Measurements from ENCODE around the gene ACSS3.

Gene ACSS3

GRCh38 chr12:81222846-81223592 lies 145.1 kb downstream of the ACSS3 start:
- 79% methylated on average over 4 of the region's 5 CpGs for WGBS (ENCODE audit: insufficient coverage)
- POLR2A ChIA-PET, result interaction anchor here (0.6 kb wide), 1 partner anchor 1092 kb away, joined by 3 read pairs; no protein-coding TSS in a partner anchor
- Histone ChIP-seq H3K27ac (ENCODE audit: insufficient read depth in 1 of 2, low read depth in 1 of 2, low read length in 2 of 2, poor library complexity in 1 of 2, severe bottlenecking in 2 of 2) (no peak overlapping the region), H3K36me3 (ENCODE audit: control insufficient read depth in 4 of 4, insufficient read depth in 4 of 4, low read length in 3 of 4) (no peaks in the 10 kb centered on the region), H3K27me3 (replicated peaks in 2 of 5; ENCODE audit: control insufficient read depth in 4 of 5, insufficient read depth in 5 of 5, low read length in 4 of 5) (no peaks in the 10 kb centered on the region), H3K9me3 (ENCODE audit: control extremely low read depth in 1 of 5, control insufficient read depth in 4 of 5, insufficient read depth in 2 of 5, low read depth in 1 of 5, low read length in 4 of 5) (no peaks in the 10 kb centered on the region), H3K4me3 (ENCODE audit: control insufficient read depth in 1 of 7, extremely low read depth in 1 of 7, insufficient read depth in 4 of 7, low read depth in 2 of 7, low read length in 6 of 7) (no peak overlapping the region), H3K4me1 (ENCODE audit: control extremely low read depth in 1 of 4, control insufficient read depth in 4 of 4, insufficient read depth in 4 of 4, low read length in 3 of 4) (no peaks in the 10 kb centered on the region)
- CTCF ChIA-PET, result no interaction called here
- no peak for DNase-seq

GRCh38 chr12:81224626-81225025 lies 146.7 kb downstream of the ACSS3 start:
- no peak for DNase-seq
- WGBS (ENCODE audit: insufficient coverage), result 94% methylated on average over 4 of the region's 6 CpGs
- Histone ChIP-seq H3K4me3 (ENCODE audit: control insufficient read depth in 1 of 7, extremely low read depth in 1 of 7, insufficient read depth in 4 of 7, low read depth in 2 of 7, low read length in 6 of 7) (no peak overlapping the region), H3K4me1 (ENCODE audit: control extremely low read depth in 1 of 4, control insufficient read depth in 4 of 4, insufficient read depth in 4 of 4, low read length in 3 of 4) (no peaks in the 10 kb centered on the region), H3K27me3 (replicated peaks in 2 of 5; ENCODE audit: control insufficient read depth in 4 of 5, insufficient read depth in 5 of 5, low read length in 4 of 5) (no peaks in the 10 kb centered on the region), H3K36me3 (ENCODE audit: control insufficient read depth in 4 of 4, insufficient read depth in 4 of 4, low read length in 3 of 4) (no peaks in the 10 kb centered on the region), H3K9me3 (ENCODE audit: control extremely low read depth in 1 of 5, control insufficient read depth in 4 of 5, insufficient read depth in 2 of 5, low read depth in 1 of 5, low read length in 4 of 5) (no peaks in the 10 kb centered on the region), H3K27ac (ENCODE audit: insufficient read depth in 1 of 2, low read depth in 1 of 2, low read length in 2 of 2, poor library complexity in 1 of 2, severe bottlenecking in 2 of 2) (no peak overlapping the region)
- CTCF ChIA-PET, result no interaction called here
- POLR2A ChIA-PET, result no interaction called here

- POLR2A ChIA-PET, result no interaction called here
- CTCF ChIA-PET, result no interaction called here
- Histone ChIP-seq H3K27me3 (replicated peaks in 2 of 5; ENCODE audit: control insufficient read depth in 4 of 5, insufficient read depth in 5 of 5, low read length in 4 of 5) (no peaks in the 10 kb centered on the region), H3K27ac (ENCODE audit: insufficient read depth in 1 of 2, low read depth in 1 of 2, low read length in 2 of 2, poor library complexity in 1 of 2, severe bottlenecking in 2 of 2) (no peak overlapping the region), H3K36me3 (ENCODE audit: control insufficient read depth in 4 of 4, insufficient read depth in 4 of 4, low read length in 3 of 4) (no peaks in the 10 kb centered on the region), H3K4me3 (ENCODE audit: control insufficient read depth in 1 of 7, extremely low read depth in 1 of 7, insufficient read depth in 4 of 7, low read depth in 2 of 7, low read length in 6 of 7) (no peak overlapping the region), H3K9me3 (ENCODE audit: control extremely low read depth in 1 of 5, control insufficient read depth in 4 of 5, insufficient read depth in 2 of 5, low read depth in 1 of 5, low read length in 4 of 5) (no peaks in the 10 kb centered on the region), H3K4me1 (ENCODE audit: control extremely low read depth in 1 of 4, control insufficient read depth in 4 of 4, insufficient read depth in 4 of 4, low read length in 3 of 4) (no peaks in the 10 kb centered on the region)
- DNase-seq, result no peak
- 94% methylated on average over 2 of the region's 5 CpGs for WGBS (ENCODE audit: insufficient coverage)
These were observed 151.9 kb downstream of the ACSS3 start for GRCh38 chr12:81229759-81230158.

DNA sequence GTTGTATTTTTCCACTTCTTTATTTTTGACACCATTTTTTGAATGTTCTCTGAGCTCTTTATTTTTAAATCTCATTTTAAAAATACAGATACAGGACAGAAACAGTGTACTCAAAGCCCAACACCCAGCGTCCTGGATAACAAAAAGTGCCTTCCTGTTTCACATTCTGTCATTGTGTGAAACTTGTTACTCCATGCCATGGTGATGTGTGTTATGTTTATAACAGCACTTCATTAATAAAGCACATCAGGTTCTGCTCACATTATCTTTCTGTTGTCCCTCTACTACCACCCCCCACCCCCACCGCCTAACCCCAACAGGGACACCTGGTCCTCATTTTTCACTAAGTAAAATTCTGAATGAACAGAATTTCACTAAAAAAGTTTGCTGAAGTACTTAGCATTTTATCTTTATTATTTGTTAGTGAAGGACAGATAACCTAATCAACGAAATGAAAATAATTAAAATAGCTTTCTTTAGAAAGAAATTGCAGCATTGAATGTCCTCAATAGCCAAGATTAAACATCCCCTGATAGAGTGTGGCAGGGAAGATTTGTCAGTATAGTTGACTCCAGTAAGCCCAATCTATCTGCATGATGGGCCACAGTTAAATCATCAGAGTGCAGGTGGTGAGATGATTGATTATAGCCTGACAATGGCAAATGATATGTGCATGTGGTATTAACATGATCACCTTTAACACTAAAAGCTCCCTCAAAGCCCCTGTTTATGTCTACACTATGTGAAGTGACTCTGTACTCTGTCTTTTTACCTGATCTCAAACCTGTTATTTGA lies 153.9 kb downstream of the ACSS3 start:
- CTCF ChIA-PET, result interaction anchor here (1.8 kb wide), 1 partner anchor 19 kb away, joined by 4 read pairs; no protein-coding TSS in a partner anchor
- WGBS (ENCODE audit: insufficient coverage), result no CpG with 5 or more reads among the region's 3 CpGs

GRCh38 chr12:81245458-81245857 lies 167.6 kb downstream of the ACSS3 start:
- 17% methylated on average over 1 of the region's 2 CpGs for WGBS (ENCODE audit: insufficient coverage)

More for the DNA sequence above, 153.9 kb downstream of the ACSS3 start:
- Histone ChIP-seq H3K9me3 (ENCODE audit: control extremely low read depth in 1 of 5, control insufficient read depth in 4 of 5, insufficient read depth in 2 of 5, low read depth in 1 of 5, low read length in 4 of 5) (no peaks in the 10 kb centered on the region), H3K36me3 (ENCODE audit: control insufficient read depth in 4 of 4, insufficient read depth in 4 of 4, low read length in 3 of 4) (no peaks in the 10 kb centered on the region), H3K4me3 (ENCODE audit: control insufficient read depth in 1 of 7, extremely low read depth in 1 of 7, insufficient read depth in 4 of 7, low read depth in 2 of 7, low read length in 6 of 7) (no peak overlapping the region), H3K27me3 (replicated peaks in 2 of 5; ENCODE audit: control insufficient read depth in 4 of 5, insufficient read depth in 5 of 5, low read length in 4 of 5) (no peaks in the 10 kb centered on the region), H3K27ac (ENCODE audit: insufficient read depth in 1 of 2, low read depth in 1 of 2, low read length in 2 of 2, poor library complexity in 1 of 2, severe bottlenecking in 2 of 2) (no peak overlapping the region), H3K4me1 (ENCODE audit: control extremely low read depth in 1 of 4, control insufficient read depth in 4 of 4, insufficient read depth in 4 of 4, low read length in 3 of 4) (no peaks in the 10 kb centered on the region)
- POLR2A ChIA-PET, result no interaction called here
- no peak for DNase-seq

GRCh38 chr12:81245907-81246570 lies 168.2 kb downstream of the ACSS3 start:
- H3K9me3 ChIP-seq (ENCODE audit: control extremely low read depth in 1 of 5, control insufficient read depth in 4 of 5, insufficient read depth in 2 of 5, low read depth in 1 of 5, low read length in 4 of 5), result no peaks in the 10 kb centered on the region
- no peak overlapping the region for H3K4me3 ChIP-seq (ENCODE audit: control insufficient read depth in 1 of 7, extremely low read depth in 1 of 7, insufficient read depth in 4 of 7, low read depth in 2 of 7, low read length in 6 of 7)
- POLR2A ChIA-PET, result no interaction called here
- H3K27ac ChIP-seq (ENCODE audit: insufficient read depth in 1 of 2, low read depth in 1 of 2, low read length in 2 of 2, poor library complexity in 1 of 2, severe bottlenecking in 2 of 2), result no peak overlapping the region
- CTCF ChIA-PET, result no interaction called here
- no peaks in the 10 kb centered on the region for H3K36me3 ChIP-seq (ENCODE audit: control insufficient read depth in 4 of 4, insufficient read depth in 4 of 4, low read length in 3 of 4)
- DNase-seq, result no peak
- no peaks in the 10 kb centered on the region for H3K4me1 ChIP-seq (ENCODE audit: control extremely low read depth in 1 of 4, control insufficient read depth in 4 of 4, insufficient read depth in 4 of 4, low read length in 3 of 4)
- no peaks in the 10 kb centered on the region for H3K27me3 ChIP-seq (replicated peaks in 2 of 5; ENCODE audit: control insufficient read depth in 4 of 5, insufficient read depth in 5 of 5, low read length in 4 of 5)
- 90% methylated on average over 3 of the region's 4 CpGs for WGBS (ENCODE audit: insufficient coverage)

More at GRCh38 chr12:81245458-81245857, 167.6 kb downstream of the ACSS3 start:
- Histone ChIP-seq H3K9me3 (ENCODE audit: control extremely low read depth in 1 of 5, control insufficient read depth in 4 of 5, insufficient read depth in 2 of 5, low read depth in 1 of 5, low read length in 4 of 5) (no peaks in the 10 kb centered on the region), H3K4me1 (ENCODE audit: control extremely low read depth in 1 of 4, control insufficient read depth in 4 of 4, insufficient read depth in 4 of 4, low read length in 3 of 4) (no peaks in the 10 kb centered on the region), H3K27ac (ENCODE audit: insufficient read depth in 1 of 2, low read depth in 1 of 2, low read length in 2 of 2, poor library complexity in 1 of 2, severe bottlenecking in 2 of 2) (no peak overlapping the region), H3K36me3 (ENCODE audit: control insufficient read depth in 4 of 4, insufficient read depth in 4 of 4, low read length in 3 of 4) (no peaks in the 10 kb centered on the region), H3K27me3 (replicated peaks in 2 of 5; ENCODE audit: control insufficient read depth in 4 of 5, insufficient read depth in 5 of 5, low read length in 4 of 5) (no peaks in the 10 kb centered on the region), H3K4me3 (ENCODE audit: control insufficient read depth in 1 of 7, extremely low read depth in 1 of 7, insufficient read depth in 4 of 7, low read depth in 2 of 7, low read length in 6 of 7) (no peak overlapping the region)
- ChIA-PET POLR2A (no interaction called here), CTCF (no interaction called here)
- DNase-seq, result no peak

GRCh38 chr12:81249976-81250375 lies 172.1 kb downstream of the ACSS3 start:
- WGBS (ENCODE audit: insufficient coverage), result 100% methylated on average over 1 of the region's 2 CpGs
- Histone ChIP-seq H3K4me1 (ENCODE audit: control extremely low read depth in 1 of 4, control insufficient read depth in 4 of 4, insufficient read depth in 4 of 4, low read length in 3 of 4) (no peaks in the 10 kb centered on the region), H3K27ac (ENCODE audit: insufficient read depth in 1 of 2, low read depth in 1 of 2, low read length in 2 of 2, poor library complexity in 1 of 2, severe bottlenecking in 2 of 2) (no peak overlapping the region), H3K27me3 (replicated peaks in 2 of 5; ENCODE audit: control insufficient read depth in 4 of 5, insufficient read depth in 5 of 5, low read length in 4 of 5) (no peaks in the 10 kb centered on the region), H3K4me3 (ENCODE audit: control insufficient read depth in 1 of 7, extremely low read depth in 1 of 7, insufficient read depth in 4 of 7, low read depth in 2 of 7, low read length in 6 of 7) (no peak overlapping the region), H3K36me3 (ENCODE audit: control insufficient read depth in 4 of 4, insufficient read depth in 4 of 4, low read length in 3 of 4) (no peaks in the 10 kb centered on the region), H3K9me3 (ENCODE audit: control extremely low read depth in 1 of 5, control insufficient read depth in 4 of 5, insufficient read depth in 2 of 5, low read depth in 1 of 5, low read length in 4 of 5) (no peaks in the 10 kb centered on the region)
- DNase-seq, result no peak
- ChIA-PET CTCF (no interaction called here), POLR2A (no interaction called here)
